Right atrium auricular region (tissue), 2 donors: ENCODE results near the gene MTRF1. TPM values are rescaled to one million over a fixed set of nuclear protein-coding genes. Genes with fewer than 3 reads are reported as not detected.

Experiments
- DNase-seq: peaks from one replicate; pipeline ENCODE4 v3.0.0-alpha.2; 2019; ENCODE audit warnings: low spot score
- H3K27ac ChIP-seq, 2 donors: fragments of 200-600 bp; sonication (generic); 1 replicate in 1 of 2; 2 replicates in 1 of 2; pipeline ENCODE4 v1.5.1; 2016 to 2019
- H3K27me3 ChIP-seq, 2 donors: fragments of 200-600 bp; sonication (generic); one replicate each; pipeline versions ENCODE4 v1.5.1 to v1.6.0; 2017 to 2019
- H3K36me3 ChIP-seq: fragments of 200-600 bp; sonication (generic); one replicate; pipeline ENCODE4 v1.5.1; 2016
- H3K4me1 ChIP-seq, 2 donors: fragments of 200-600 bp; sonication (generic); one replicate each; pipeline versions ENCODE4 v1.5.1 to v1.6.0; 2017 to 2019
- H3K4me3 ChIP-seq, 2 donors: fragments of 200-600 bp; sonication (generic); 1 replicate in 1 of 2; 2 replicates in 1 of 2; pipeline ENCODE4 v1.5.1; 2017 to 2019; ENCODE audit warnings: mild to moderate bottlenecking in 1 of 2, moderate library complexity in 1 of 2
- H3K9me3 ChIP-seq, 2 donors: fragments of 200-600 bp; sonication (generic); one replicate each; pipeline ENCODE4 v1.5.1; 2019
- CTCF ChIP-seq, 2 donors: fragments of 200-600 bp; sonication (generic); IDR thresholded peaks; one replicate each; pipeline ENCODE4 v1.5.1; 2019; ENCODE audit warnings: antibody characterized with exemption in 2 of 2
- total RNA-seq, 2 donors: library from RNA; depleted of rRNA; stranded (reverse); fragments of >200 nt; gene quantifications; one replicate each; pipeline ENCODE4 v1.1.0, GENCODE V29; 2016

MTRF1 gene
- total RNA-seq, 2 donors from 2014 or later: 9.3 to 11.5 TPM

- peaks cover 21% of the 10 kb centered on the region for H3K36me3 ChIP-seq
- no peak overlapping the region for H3K4me3 ChIP-seq
- DNase-seq: no peak
- TF ChIP-seq CTCF (IDR thresholded peaks at IDR 0.05): no peak
- H3K27me3 ChIP-seq: no peaks in the 10 kb centered on the region
- peaks cover 0 to 6% of the 10 kb centered on the region in 2 donors for H3K4me1 ChIP-seq
- H3K27ac ChIP-seq: no peak overlapping the region
- H3K9me3 ChIP-seq: no peaks in the 10 kb centered on the region
Observed at GRCh38 chr13:41259875-41260501, 3.4 kb downstream of the MTRF1 start.

GRCh38 chr13:41257535-41257934, 5.8 kb downstream of the MTRF1 start:
- peaks cover 23% of the 10 kb centered on the region for H3K36me3 ChIP-seq
- DNase-seq: no peak
- no peak overlapping the region for H3K27ac ChIP-seq
- no peaks in the 10 kb centered on the region for H3K27me3 ChIP-seq
- TF ChIP-seq CTCF (IDR thresholded peaks at IDR 0.05): no peak
- H3K4me3 ChIP-seq: no peak overlapping the region
- peaks cover 0 to under 1% of the 10 kb centered on the region in 2 donors for H3K4me1 ChIP-seq
- H3K9me3 ChIP-seq: no peaks in the 10 kb centered on the region

GRCh38 chr13:41254902-41255301, 8.5 kb downstream of the MTRF1 start:
- TF ChIP-seq CTCF (IDR thresholded peaks at IDR 0.05): no peak
- Histone ChIP-seq H3K4me3 (no peak overlapping the region), H3K27me3 (no peaks in the 10 kb centered on the region), H3K9me3 (no peaks in the 10 kb centered on the region), H3K27ac (no peak overlapping the region), H3K36me3 (peaks cover 20% of the 10 kb centered on the region), H3K4me1 (no peaks in the 10 kb centered on the region)
- DNase-seq: no peak

GRCh38 chr13:41250993-41251392, 12.4 kb downstream of the MTRF1 start:
- TF ChIP-seq CTCF (IDR thresholded peaks at IDR 0.05): no peak
- Histone ChIP-seq H3K9me3 (no peaks in the 10 kb centered on the region), H3K27ac (no peak overlapping the region), H3K27me3 (no peaks in the 10 kb centered on the region), H3K4me3 (no peak overlapping the region), H3K36me3 (peaks cover 10% of the 10 kb centered on the region), H3K4me1 (no peaks in the 10 kb centered on the region)
- no peak for DNase-seq

- Histone ChIP-seq H3K36me3 (peaks cover 4% of the 10 kb centered on the region), H3K9me3 (no peaks in the 10 kb centered on the region), H3K4me1 (no peaks in the 10 kb centered on the region), H3K27ac (peak overlapping the region in 1 of 2 donors; percentile 7), H3K27me3 (no peaks in the 10 kb centered on the region), H3K4me3 (no peak overlapping the region)
- TF ChIP-seq CTCF (IDR thresholded peaks at IDR 0.05): no peak
- DNase-seq: no peak
Observed at GRCh38 chr13:41246969-41247680, 16.3 kb downstream of the MTRF1 start.
